GM10248 (cell line): ENCODE measurements around the gene DENND1B.

Experiments
- CTCF ChIA-PET: fragments of 300-600 bp; sonication (Branson Sonifier 250); formaldehyde crosslinking; extraction: SDS; loops from one replicate; lab custom pipeline; 2021; ENCODE audit warnings: antibody characterized with exemption; lab: Yijun Ruan, JAX
- POLR2A ChIA-PET: fragments of 350-650 bp; sonication (Branson Sonifier 250); formaldehyde crosslinking; extraction: SDS; loops from one replicate; lab custom pipeline; 2020; ENCODE audit warnings: antibody characterized with exemption; lab: Yijun Ruan, JAX
- DNase-seq: peaks from one replicate; pipeline ENCODE4 v3.0.0; 2012; ENCODE audit errors: extremely low spot score
- TF ChIP-seq, protein P1 (sequence below): IDR thresholded peaks from 2 replicates; pipeline ENCODE4 v1.5.1; 2012; ENCODE audit warnings: mild to moderate bottlenecking, low read depth; ENCODE audit errors: extremely low read depth, missing control alignments, control extremely low read depth

The DENND1B gene

GRCh38 chr1:197632005-197632404 is 143.3 kb downstream of the DENND1B start:
- ChIA-PET CTCF (no interaction called here), POLR2A (no interaction called here)

DNA sequence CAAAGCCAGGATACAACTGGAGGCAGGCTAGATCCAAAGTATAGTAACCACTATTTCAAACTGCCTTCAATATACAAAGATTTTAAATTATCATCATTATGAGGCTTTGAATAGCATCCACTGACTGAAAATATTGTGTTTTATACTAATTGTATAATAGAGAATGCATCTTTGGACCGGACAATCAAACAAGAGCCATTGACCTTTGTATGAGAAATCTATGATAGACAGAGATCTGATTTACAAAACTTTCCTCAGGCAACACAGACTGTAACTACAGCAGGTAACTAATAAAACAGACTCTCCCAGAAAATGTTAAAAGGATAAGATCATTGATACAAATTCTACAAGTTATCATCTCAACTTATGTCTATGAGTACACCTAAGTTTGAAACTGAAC is 152.9 kb downstream of the DENND1B start:
- DNase-seq, result no peak
- ChIA-PET CTCF (no interaction called here), POLR2A (no interaction called here)
- TF ChIP-seq, protein P1, sequence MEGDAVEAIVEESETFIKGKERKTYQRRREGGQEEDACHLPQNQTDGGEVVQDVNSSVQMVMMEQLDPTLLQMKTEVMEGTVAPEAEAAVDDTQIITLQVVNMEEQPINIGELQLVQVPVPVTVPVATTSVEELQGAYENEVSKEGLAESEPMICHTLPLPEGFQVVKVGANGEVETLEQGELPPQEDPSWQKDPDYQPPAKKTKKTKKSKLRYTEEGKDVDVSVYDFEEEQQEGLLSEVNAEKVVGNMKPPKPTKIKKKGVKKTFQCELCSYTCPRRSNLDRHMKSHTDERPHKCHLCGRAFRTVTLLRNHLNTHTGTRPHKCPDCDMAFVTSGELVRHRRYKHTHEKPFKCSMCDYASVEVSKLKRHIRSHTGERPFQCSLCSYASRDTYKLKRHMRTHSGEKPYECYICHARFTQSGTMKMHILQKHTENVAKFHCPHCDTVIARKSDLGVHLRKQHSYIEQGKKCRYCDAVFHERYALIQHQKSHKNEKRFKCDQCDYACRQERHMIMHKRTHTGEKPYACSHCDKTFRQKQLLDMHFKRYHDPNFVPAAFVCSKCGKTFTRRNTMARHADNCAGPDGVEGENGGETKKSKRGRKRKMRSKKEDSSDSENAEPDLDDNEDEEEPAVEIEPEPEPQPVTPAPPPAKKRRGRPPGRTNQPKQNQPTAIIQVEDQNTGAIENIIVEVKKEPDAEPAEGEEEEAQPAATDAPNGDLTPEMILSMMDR, result no peak

More at GRCh38 chr1:197632005-197632404, 143.3 kb downstream of the DENND1B start:
- TF ChIP-seq, protein P1, result no peak
- DNase-seq, result no peak

DNA sequence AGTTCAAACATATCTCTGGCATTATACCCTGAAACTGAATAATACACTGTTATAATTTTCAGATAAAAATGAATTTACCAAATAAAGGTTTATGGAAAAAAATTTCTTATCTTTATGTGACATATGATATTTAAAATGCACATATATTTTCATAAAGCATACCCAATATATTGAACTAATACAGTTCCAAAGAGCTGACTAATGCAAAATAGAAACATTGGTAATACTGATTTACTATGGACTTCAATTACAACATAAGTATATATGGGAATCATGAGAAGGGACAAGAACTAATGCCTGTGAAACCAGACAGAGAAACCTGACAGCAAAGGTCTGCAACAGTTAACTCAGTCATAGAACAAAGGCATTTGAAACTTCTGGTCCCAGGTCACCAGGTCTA is 153.5 kb downstream of the DENND1B start:
- ChIA-PET CTCF (no interaction called here), POLR2A (no interaction called here)
- no peak for DNase-seq
- TF ChIP-seq, protein P1, result no peak

DNA sequence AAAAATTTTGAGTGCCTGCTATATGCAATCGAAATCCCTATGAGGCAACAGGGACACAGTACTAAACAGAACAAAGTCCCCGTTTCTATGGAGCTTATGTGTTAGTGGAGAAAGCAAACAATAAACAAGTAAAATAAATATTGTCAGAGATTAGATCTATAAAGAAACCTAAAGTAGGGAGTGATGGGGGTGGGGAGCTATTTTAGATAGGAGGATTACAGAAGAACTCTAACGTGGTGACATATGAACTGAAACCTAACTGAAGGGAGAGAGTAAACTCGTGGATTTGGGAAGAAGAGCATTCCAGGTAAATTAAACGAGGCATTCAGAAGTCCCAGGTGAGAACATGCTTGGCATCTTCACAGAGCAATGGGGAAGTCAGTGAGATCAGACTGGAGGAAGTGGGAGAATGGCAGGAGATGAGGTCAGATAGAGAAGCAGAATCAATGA is 154.5 kb downstream of the DENND1B start:
- TF ChIP-seq, protein P1, result no peak
- CTCF ChIA-PET, result no interaction called here
- no peak for DNase-seq
- POLR2A ChIA-PET, result no interaction called here

- TF ChIP-seq, protein P1, result no peak
- no peak for DNase-seq
- POLR2A ChIA-PET, result no interaction called here
- CTCF ChIA-PET, result interaction anchor here (0.8 to 2.4 kb wide), 5 partner anchors 19 to 306 kb away, joined by 3 to 13 read pairs (median 4); no protein-coding TSS in a partner anchor
These were observed 156.2 kb downstream of the DENND1B start for GRCh38 chr1:197619008-197619640.

DNA sequence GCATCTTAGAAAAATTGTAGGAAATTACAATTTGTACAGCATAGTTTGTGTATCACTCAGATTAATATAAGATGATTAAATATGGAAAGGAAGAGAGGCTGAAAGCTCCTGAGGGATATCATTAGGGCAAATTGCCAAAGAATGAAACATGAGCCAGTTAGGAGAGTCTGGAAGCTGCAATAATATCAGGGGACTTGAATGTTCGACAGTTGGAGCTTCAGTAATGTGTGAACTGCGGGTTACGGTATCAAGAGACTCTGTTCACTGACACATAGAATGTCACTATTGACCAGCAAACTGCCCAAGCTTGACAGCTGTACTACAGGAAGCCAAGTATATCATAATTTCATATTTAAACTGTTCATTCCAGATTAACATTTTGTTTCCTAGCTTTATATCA is 157.2 kb downstream of the DENND1B start:
- ChIA-PET CTCF (interaction anchor here (0.9 to 2.4 kb wide), 7 partner anchors 13 to 300 kb away, joined by 3 to 13 read pairs (median 4); no protein-coding TSS in a partner anchor), POLR2A (no interaction called here)
- TF ChIP-seq, protein P1, result no peak
- no peak for DNase-seq
